ENCODE results near the gene LCK. TPM values are rescaled to one million over a fixed set of nuclear protein-coding genes. Genes with fewer than 3 reads are reported as not detected.

LCK gene
- total RNA-seq, 2 donors from 2014 or later = 1.8 to 4.4 TPM

GRCh38 chr1:32285658-32286057, 34.6 kb downstream of the LCK start:
- Histone ChIP-seq H3K4me3 (ENCODE audit: low read length) (no peak overlapping the region), H3K27ac (ENCODE audit: low read depth, low read length) (no peak overlapping the region), H3K27me3 (ENCODE audit: control insufficient read depth, insufficient read depth, low read length, poor library complexity, severe bottlenecking) (no peaks in the 10 kb centered on the region), H3K9me3 (ENCODE audit: control insufficient read depth, low read length) (no peaks in the 10 kb centered on the region), H3K36me3 (ENCODE audit: control insufficient read depth, insufficient read depth, low read length) (no peaks in the 10 kb centered on the region), H3K9ac (ENCODE audit: extremely low read depth, low read length, poor library complexity, severe bottlenecking) (no peak overlapping the region), H3K4me1 (ENCODE audit: control insufficient read depth, insufficient read depth, low read length) (no peaks in the 10 kb centered on the region)
- DNase-seq = no peak
- no peak overlapping the region for H3K4me3 Mint-ChIP-seq
- peaks cover 3% of the 10 kb centered on the region for H3K4me1 Mint-ChIP-seq
- no peaks in the 10 kb centered on the region for H3K36me3 Mint-ChIP-seq (ENCODE audit: low read depth)
- TF ChIP-seq, protein P1, sequence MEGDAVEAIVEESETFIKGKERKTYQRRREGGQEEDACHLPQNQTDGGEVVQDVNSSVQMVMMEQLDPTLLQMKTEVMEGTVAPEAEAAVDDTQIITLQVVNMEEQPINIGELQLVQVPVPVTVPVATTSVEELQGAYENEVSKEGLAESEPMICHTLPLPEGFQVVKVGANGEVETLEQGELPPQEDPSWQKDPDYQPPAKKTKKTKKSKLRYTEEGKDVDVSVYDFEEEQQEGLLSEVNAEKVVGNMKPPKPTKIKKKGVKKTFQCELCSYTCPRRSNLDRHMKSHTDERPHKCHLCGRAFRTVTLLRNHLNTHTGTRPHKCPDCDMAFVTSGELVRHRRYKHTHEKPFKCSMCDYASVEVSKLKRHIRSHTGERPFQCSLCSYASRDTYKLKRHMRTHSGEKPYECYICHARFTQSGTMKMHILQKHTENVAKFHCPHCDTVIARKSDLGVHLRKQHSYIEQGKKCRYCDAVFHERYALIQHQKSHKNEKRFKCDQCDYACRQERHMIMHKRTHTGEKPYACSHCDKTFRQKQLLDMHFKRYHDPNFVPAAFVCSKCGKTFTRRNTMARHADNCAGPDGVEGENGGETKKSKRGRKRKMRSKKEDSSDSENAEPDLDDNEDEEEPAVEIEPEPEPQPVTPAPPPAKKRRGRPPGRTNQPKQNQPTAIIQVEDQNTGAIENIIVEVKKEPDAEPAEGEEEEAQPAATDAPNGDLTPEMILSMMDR (conservative IDR thresholded peaks at IDR 0.05) = no peak
- no peaks in the 10 kb centered on the region for H3K9me3 Mint-ChIP-seq
- no peaks in the 10 kb centered on the region for H3K27me3 Mint-ChIP-seq (ENCODE audit: insufficient read depth)
- H3K27ac Mint-ChIP-seq = no peak overlapping the region
- 90% methylated on average over 3 of the region's 3 CpGs for WGBS, 2 experiments (ENCODE audit: insufficient coverage in 1 of 2, insufficient read length in 1 of 2)

DNA sequence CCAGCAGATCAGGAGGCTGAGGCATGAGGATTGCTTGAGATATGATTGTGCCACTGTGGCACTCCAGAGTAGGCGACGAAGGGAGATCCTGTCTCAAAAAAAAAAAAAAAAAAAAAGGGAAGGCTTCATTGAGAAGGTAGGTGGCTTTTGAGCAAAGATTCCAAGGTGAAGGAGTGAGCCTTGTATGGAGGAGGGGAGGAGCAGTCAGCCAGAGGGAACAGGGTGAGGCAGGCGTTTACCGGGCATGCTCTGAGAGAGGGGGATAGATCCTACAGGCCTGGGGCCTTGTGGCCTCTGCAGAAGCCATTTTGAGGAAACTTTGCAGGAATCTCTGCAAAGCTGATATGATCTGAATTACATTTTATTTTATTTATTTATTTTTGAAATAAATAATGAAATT, 35.7 kb downstream of the LCK start:
- WGBS, 2 experiments (ENCODE audit: insufficient coverage in 1 of 2, insufficient read length in 1 of 2) = 95% methylated on average over 4 of the region's 4 CpGs; no CpG with 5 or more reads in 1 of the 2 experiments
- TF ChIP-seq, protein P1 (conservative IDR thresholded peaks at IDR 0.05) = no peak
- H3K9me3 Mint-ChIP-seq = no peaks in the 10 kb centered on the region
- no peak overlapping the region for H3K27ac ChIP-seq (ENCODE audit: low read depth, low read length)
- no peak overlapping the region for H3K4me3 ChIP-seq (ENCODE audit: low read length)
- H3K4me1 Mint-ChIP-seq = peaks cover 3% of the 10 kb centered on the region
- no peak overlapping the region for H3K9ac ChIP-seq (ENCODE audit: extremely low read depth, low read length, poor library complexity, severe bottlenecking)
- H3K27ac Mint-ChIP-seq = no peak overlapping the region
- H3K4me1 ChIP-seq (ENCODE audit: control insufficient read depth, insufficient read depth, low read length) = no peaks in the 10 kb centered on the region
- no peaks in the 10 kb centered on the region for H3K36me3 ChIP-seq (ENCODE audit: control insufficient read depth, insufficient read depth, low read length)
- H3K27me3 Mint-ChIP-seq (ENCODE audit: insufficient read depth) = no peaks in the 10 kb centered on the region
- H3K27me3 ChIP-seq (ENCODE audit: control insufficient read depth, insufficient read depth, low read length, poor library complexity, severe bottlenecking) = no peaks in the 10 kb centered on the region
- peak; percentile 70 for DNase-seq
- no peak overlapping the region for H3K4me3 Mint-ChIP-seq
- no peaks in the 10 kb centered on the region for H3K36me3 Mint-ChIP-seq (ENCODE audit: low read depth)
- no peaks in the 10 kb centered on the region for H3K9me3 ChIP-seq (ENCODE audit: control insufficient read depth, low read length)

DNA sequence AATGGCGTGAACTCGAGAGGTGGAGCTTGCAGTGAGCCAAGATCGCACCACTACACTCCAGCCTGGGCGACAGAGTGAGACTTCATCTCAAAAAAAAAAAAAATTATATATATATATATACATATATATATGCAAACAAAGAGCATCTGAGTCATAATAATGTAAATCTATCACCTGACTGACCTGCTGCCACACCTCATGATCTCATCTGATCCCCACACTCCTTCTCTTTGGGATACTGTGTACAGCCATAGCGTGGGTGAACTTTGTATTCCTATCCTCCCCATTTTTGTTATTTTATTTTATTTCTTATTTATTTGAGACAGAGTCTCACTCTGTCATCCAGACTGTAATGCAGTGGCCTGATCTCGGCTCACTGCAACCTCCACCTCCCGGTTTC, 38.2 kb downstream of the LCK start:
- no peak overlapping the region for H3K4me3 Mint-ChIP-seq
- peaks cover 3% of the 10 kb centered on the region for H3K36me3 Mint-ChIP-seq (ENCODE audit: low read depth)
- no peaks in the 10 kb centered on the region for H3K4me1 ChIP-seq (ENCODE audit: control insufficient read depth, insufficient read depth, low read length)
- H3K4me1 Mint-ChIP-seq = peaks cover 6% of the 10 kb centered on the region
- 94 to 100% methylated on average over 2 to 5 of the region's 7 CpGs for WGBS, 2 experiments (ENCODE audit: insufficient coverage in 1 of 2, insufficient read length in 1 of 2)
- H3K27me3 Mint-ChIP-seq (ENCODE audit: insufficient read depth) = no peaks in the 10 kb centered on the region
- no peaks in the 10 kb centered on the region for H3K9me3 Mint-ChIP-seq
- no peaks in the 10 kb centered on the region for H3K9me3 ChIP-seq (ENCODE audit: control insufficient read depth, low read length)
- H3K27me3 ChIP-seq (ENCODE audit: control insufficient read depth, insufficient read depth, low read length, poor library complexity, severe bottlenecking) = no peaks in the 10 kb centered on the region
- H3K4me3 ChIP-seq (ENCODE audit: low read length) = no peak overlapping the region
- TF ChIP-seq, protein P1 (conservative IDR thresholded peaks at IDR 0.05) = no peak
- H3K9ac ChIP-seq (ENCODE audit: extremely low read depth, low read length, poor library complexity, severe bottlenecking) = no peak overlapping the region
- H3K27ac Mint-ChIP-seq = no peak overlapping the region
- DNase-seq = no peak
- no peak overlapping the region for H3K27ac ChIP-seq (ENCODE audit: low read depth, low read length)
- no peaks in the 10 kb centered on the region for H3K36me3 ChIP-seq (ENCODE audit: control insufficient read depth, insufficient read depth, low read length)

Measured in endodermal cell (in vitro differentiated cells).